SK-MEL-5 (cell line): ENCODE data around the gene OR2B3. TPM values are rescaled to one million over a fixed set of nuclear protein-coding genes. Genes with fewer than 3 reads are reported as not detected.
A peak's percentile ranks its signal among the peaks of the same experiment; 100 is the strongest.
"Not testable (repeated sequence)": the region's sequence is repeated elsewhere in the genome, so short reads cannot be mapped to it uniquely, and the experiment has no call there.

Source experiments
- DNase-seq: peaks from one replicate; pipeline ENCODE4 v3.0.0-alpha.2; 2016; ENCODE audit warnings: low read depth, low spot score
- in situ Hi-C: cut with HindIII; loops from 2 replicates; pipeline ENCODE4 v1.10.0; 2016; ENCODE audit warnings: low sequenced_read_pairs, high pct_unique_total_duplicates, low pct_unique_long_range_greater_than_20kb
- polyA plus RNA-seq, 2 experiments: library from polyadenylated mRNA; depleted of rRNA; stranded (reverse); fragments of >200 nt; gene quantifications; 2 replicates each; pipeline ENCODE4 v1.2.3, GENCODE V29; 2015
- total RNA-seq: library from RNA; depleted of rRNA; stranded (reverse); fragments of >200 nt; shearing (Covaris generic); gene quantifications from 2 replicates; pipeline ENCODE4 v1.2.3, GENCODE V29; 2014; rRNA removed

OR2B3 gene, protein sequence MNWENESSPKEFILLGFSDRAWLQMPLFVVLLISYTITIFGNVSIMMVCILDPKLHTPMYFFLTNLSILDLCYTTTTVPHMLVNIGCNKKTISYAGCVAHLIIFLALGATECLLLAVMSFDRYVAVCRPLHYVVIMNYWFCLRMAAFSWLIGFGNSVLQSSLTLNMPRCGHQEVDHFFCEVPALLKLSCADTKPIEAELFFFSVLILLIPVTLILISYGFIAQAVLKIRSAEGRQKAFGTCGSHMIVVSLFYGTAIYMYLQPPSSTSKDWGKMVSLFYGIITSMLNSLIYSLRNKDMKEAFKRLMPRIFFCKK
- total RNA-seq: not detected in 2 replicates
- polyA plus RNA-seq (2015; cell fraction: cytosol; rRNA removed): not detected in 2 replicates
- not detected in 2 replicates for polyA plus RNA-seq (2015; cell fraction: nucleus; rRNA removed)

- no peak for DNase-seq
- in situ Hi-C loops: no loop called here
Measured at GRCh38 chr6:29087213-29087612, at the start of gene OR2B3. Gene OR2B3, minus strand, starts transcription at chr6:29087313. Its CDS starts 65 bp downstream, at chr6:29087248.

DNA sequence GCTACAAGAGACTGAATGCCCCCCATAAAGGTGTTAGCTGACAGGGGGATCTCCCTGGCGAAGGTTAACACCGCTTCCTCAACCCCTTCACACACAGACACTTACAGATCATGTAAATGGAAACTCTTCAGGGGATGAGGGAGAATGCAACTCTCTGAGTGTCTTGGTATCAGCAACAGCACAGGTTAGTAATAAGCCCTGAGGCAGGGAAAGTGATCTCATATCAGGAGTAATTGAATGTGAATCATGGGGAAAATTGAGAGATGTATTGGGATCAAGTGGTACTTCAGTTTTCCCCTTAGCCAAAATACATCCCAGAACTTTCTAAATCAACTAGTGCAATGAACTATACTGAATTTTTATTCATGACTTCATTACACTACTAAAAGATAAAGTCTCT is 44.6 kb upstream of the OR2B3 start:
- in situ Hi-C loops: no loop called here
- no peak for DNase-seq

DNA sequence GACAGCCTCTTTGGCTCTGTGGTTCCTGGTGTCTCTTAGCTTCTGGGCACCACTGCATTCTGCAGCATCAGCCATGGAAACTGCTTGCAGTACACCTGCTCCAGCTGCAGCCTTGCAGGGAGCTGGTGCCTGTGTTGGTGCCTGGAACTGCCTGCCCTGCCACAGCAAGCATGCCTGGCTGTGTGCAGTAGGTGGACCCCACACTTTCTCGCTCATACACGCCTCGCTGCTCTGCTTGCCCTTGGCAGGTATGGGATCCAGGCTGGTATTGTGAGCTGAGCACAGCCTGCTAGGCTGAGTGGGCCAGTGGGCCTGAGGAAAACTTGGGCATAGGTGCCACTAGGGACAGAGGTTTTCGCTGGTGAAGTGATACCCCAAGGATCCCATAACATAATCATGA is 43.5 kb upstream of the OR2B3 start:
- DNase-seq: no peak
- in situ Hi-C loops: no loop called here

DNA sequence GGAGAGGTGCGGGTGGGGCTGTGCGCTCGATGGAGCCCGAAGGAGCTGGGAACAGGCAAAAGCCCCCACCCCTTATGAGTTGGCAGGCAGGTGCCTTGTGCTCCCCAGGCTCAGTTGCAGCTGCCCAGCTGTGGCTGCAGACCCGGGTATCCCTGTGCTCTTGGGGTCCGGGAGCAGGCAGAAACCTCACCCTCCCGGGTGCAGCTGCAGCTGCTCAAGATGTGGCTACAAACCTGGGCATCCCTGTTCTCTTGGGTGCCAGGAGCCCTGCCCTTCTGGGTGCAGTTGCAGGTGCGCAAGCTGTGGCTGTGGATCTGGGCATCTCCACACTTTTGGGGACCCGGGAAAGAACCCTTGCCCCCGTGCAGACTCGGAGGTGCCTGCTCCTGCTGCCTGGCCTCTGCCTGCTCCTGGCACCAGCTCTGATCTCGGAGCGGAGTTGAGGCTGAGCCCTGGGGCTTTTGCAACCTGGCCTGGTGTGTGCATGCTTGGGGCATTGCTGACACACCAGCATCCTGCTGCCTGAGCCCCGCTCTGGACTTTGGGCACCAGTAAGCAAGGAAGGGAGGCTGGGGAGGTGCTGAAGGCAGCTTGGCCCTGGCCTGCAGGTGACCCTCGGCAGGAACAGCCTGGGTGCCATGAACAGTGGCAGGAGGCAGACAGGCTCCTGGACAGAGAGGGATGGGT is 42.4 kb upstream of the OR2B3 start:
- in situ Hi-C loops: no loop called here
- DNase-seq: no peak

DNA sequence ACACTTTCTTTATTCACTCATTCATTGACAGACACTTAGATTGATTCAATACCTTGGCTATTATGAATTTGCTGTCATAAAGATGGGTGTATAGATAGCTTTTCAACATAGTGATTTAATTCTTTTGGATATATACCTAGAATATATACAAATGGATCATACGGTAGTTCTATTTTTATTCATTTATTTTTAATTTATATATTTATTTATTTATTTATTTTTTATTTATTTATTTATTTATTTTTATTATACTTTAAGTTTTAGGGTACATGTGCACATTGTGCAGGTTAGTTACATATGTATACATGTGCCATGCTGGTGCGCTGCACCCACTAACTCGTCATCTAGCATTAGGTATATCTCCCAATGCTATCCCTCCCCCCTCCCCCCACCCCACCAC is 27.9 kb upstream of the OR2B3 start:
- in situ Hi-C loops, DNase-seq: not testable (repeated sequence)

GRCh38 chr6:29112135-29112534 is 25.0 kb upstream of the OR2B3 start:
- DNase-seq: peak; percentile 19
- in situ Hi-C loops: no loop called here

DNA sequence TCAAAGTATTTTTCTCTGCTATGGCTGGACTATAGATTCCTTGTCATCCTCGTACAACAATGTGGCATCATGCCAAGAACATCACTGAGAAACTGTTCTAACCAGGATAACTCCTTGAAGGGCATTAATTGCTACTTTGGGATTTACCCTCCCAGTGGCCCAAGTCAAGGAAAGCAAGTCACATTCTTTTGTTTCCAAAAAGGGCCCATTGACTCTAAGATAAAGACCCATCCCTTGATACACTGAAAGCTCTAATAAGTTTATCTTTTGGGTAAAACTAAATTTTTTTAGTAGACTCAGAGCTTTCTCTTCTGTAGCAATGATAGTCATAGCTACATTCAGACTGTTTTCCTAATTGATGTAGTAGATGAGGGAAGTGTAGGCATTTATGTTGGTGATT is 20.6 kb upstream of the OR2B3 start, which contains the start of gene OR2J3:
OR2J3 (plus strand) TSS at position 301 of the 400 bp plus-strand sequence. CDS start 3,833 bp downstream, outside the sequence.
- no peak for DNase-seq
- in situ Hi-C loops: no loop called here

GRCh38 chr6:29099190-29099589 is 12.1 kb upstream of the OR2B3 start, which contains the start of gene OR2J1:
Gene OR2J1, plus strand, starts transcription at chr6:29099490. Its CDS starts 1,453 bp downstream, at chr6:29100943.
- in situ Hi-C loops: no loop called here
- no peak for DNase-seq

DNA sequence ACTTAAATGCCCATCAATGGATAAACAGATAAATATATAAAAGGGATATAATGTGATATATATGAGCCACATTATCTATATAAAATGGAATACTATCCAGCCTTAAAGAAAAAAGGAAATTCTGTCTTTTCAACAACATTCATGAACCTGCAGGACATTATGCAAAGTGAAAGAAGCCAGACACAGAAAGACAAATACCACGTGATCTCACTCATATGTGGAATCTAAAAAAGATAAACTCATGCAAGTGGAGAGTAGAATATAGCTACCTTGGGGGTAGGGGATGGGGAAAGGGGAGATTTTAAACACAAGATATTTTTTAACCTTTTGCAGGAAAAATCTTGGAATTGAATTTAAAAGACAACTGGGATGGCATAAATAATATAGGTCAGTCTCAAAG is 10.7 kb upstream of the OR2B3 start:
- no peak for DNase-seq
- in situ Hi-C loops: no loop called here

DNA sequence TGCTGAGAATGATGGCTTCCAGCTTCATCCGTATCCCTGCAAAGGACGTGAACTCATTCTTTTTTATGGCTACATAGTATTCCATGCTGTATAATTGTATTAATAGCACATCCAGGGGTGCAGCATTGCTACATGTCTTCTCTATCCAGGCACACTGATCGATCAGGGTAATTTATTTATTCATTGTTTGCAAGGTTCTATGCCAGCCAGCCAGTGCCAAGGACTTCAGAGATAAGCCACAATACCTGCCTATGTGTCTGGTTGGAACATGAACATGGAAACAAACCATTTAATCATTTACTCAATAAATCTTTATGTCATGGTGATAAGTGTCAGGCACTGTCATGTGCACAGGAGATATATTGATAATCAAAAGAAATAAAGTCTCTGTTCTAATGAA is 5.8 kb upstream of the OR2B3 start:
- in situ Hi-C loops: no loop called here
- no peak for DNase-seq

DNA sequence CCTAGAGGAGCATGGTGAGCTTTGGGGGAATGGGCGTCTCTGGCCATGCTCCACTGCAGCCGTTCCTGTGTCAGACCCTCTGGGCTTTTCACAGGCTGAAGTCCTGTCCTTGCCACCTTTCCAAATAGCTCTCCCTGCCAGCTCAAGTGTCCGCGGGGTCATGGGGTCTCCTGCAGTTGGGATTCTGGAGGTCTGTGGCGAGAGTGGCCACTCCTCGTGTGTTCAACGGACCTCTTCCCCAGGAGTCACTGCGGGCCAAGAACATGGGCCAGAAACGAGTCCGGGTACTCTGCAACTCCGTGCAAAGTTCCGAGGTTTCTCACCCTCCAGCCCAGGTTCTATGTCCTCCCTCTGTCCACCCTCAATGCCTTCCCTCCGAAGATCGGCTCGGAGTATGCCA is 4.7 kb downstream of the OR2B3 start:
- in situ Hi-C loops: no loop called here
- DNase-seq: no peak

DNA sequence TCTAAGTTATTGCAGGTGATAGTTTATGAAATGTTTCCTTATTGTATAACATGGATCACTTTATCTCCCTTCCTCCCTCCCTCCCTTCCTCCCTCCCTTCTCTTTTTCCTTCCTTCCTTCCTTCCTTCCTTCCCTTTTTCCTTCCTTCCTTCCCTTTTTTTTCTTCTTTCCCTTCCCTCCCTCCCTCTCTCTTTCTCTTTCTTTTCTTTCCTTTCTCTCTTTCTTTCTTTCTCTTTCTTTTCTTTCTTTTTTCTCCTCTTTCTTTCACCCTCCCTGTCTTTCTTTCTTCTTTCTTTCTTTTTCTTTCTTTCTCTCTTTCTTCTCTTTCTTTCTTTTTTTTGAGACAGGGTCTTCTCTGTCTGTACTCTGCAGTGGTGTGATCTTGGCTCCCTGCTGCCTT is 5.8 kb downstream of the OR2B3 start:
- in situ Hi-C loops: no loop called here
- DNase-seq: no peak

- in situ Hi-C loops: no loop called here
- no peak for DNase-seq
Measured at GRCh38 chr6:29079203-29079602, 7.9 kb downstream of the OR2B3 start.

DNA sequence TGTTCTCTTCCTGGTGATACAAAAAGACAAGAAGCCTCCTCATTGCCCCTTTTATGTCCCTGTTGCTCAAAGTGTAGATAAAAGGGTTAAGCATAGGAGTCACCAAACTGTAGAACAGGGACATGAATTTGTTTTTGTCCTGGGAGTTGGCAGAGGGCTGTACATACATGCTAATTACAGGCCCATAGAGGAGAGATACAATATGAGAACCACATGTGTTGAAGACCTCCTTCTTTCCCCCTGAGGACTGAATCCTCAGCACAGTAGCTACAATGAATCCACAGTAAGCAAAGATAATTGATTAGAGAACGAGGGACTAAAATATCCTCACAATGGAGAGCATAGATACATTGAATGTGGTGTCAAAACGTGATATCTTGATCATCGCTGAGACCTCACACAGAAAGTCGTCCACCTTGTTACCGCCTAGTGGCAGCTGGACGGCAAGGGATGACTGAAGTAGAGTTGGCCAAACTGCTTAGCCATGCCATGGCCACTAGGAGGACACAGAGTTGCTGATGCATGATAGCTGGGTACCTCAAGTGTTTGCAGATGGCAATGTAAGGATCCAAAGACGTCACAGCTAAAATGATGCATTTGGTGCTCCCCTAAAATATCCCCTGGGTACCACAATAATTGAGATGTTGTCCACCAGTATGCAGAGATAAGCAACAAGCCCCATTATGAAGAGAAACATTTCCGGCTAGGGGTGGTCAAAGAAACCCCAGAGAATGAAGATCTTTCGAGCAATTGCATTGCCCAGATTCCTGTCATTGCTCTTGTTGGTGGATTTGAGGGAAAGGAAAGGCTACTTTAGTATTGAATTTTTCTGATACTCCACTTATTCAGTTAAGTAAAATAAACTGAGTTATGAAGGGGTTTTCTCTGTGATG is 15.0 kb downstream of the OR2B3 start:
- peak; percentile 74 for DNase-seq
- in situ Hi-C loops: no loop called here

DNA sequence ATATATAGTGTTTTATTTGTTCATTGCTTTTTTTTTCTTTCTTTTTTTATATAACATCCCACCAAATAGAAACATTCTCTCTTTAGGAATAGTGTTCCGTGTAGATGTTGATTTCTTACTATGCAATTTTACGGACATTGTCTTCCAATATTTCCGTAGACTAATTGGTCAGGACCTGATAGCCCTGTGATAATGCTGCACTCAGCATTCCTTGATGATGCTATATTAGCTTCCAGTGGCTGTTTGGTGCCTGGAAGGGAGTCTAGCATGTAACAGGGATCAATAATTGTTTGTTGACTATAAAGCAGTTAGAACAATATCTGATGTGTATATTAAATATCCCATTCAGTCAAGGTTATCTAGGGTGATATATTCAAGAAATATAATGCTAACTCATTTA is 35.4 kb downstream of the OR2B3 start:
- no peak for DNase-seq
- in situ Hi-C loops: no loop called here

DNA sequence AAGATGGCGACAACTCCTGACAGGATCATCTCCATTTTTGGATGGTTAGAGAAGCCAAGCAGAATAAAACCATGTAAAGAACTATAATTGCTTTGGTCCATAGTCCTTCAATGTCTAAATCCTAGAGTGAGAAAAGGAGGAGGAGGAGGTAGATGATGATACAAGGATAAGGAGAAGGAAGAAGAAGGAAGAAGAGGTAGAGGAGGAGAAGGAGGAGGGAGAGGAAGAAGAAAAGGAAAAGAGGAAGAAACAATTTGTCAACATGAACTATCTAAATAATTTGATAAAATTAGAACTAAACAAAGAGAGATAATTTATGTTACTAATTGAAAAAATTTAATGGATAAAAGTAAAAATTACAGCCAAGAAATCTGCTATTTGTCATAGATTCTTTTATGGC is 42.0 kb downstream of the OR2B3 start, which contains the start of gene OR2W1:
OR2W1 (minus strand) TSS at position 101 of the 400 bp plus-strand sequence; CDS start at position 101, 0 bp downstream.
- no peak for DNase-seq

More for the DNA sequence above, 42.0 kb downstream of the OR2B3 start, which contains the start of gene OR2W1:
- in situ Hi-C loops: no loop called here
